Measurements from ENCODE around the gene ITPR1. TPM values are rescaled to one million over a fixed set of nuclear protein-coding genes. Genes with fewer than 3 reads are reported as not detected.

The ITPR1 gene
- total RNA-seq, 1 experiment from 2014 or later: 8.7 TPM

DNA sequence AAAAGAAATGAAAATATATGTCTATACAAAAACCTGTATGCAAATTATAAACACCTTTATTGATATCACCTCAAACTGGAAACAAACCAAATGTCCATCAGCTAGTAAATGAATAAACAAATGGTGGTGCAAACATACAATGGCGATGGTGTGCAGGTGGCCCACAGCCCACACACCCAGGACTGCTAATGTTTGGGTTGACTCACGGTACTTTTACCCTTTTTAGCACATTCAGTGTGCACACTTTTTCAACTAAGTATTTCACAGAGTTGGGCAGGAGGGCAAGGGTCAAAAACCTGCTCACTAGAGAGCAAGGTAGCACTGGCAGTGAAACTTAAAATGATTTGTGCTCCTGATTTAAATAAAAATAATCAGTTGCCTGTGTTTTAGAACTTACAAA is 363.0 kb downstream of the ITPR1 start:
- DNase-seq (ENCODE audit: low read depth, low spot score): no peak
- intact Hi-C loops (cut with micrococcal nuclease; ENCODE audit: unreplicated experiment) (no loop called here), in situ Hi-C loops (cut with HindIII; ENCODE audit: low pct_unique_long_range_greater_than_20kb, low sequenced_read_pairs) (no loop called here)
- peaks cover 2% of the 10 kb centered on the region; the same call in 1 of the 2 replicates for H3K9me3 ChIP-seq (ENCODE audit: control insufficient read depth, insufficient read depth, low read depth, low read length)
- BruUV-seq (replicated peaks): no TSS peak
- ChIA-PET POLR2A (no interaction called here), CTCF (no interaction called here)
- no peaks in the 10 kb centered on the region for H3K36me3 ChIP-seq (ENCODE audit: control insufficient read depth, insufficient read depth, low read length)
- H3K4me1 ChIP-seq (ENCODE audit: control insufficient read depth, insufficient read depth, low read length): no peaks in the 10 kb centered on the region
- H3K4me3 ChIP-seq (ENCODE audit: low read depth in 2 of 2, low read length in 2 of 2): no peak overlapping the region
- H3K27ac ChIP-seq (ENCODE audit: low read length): no peak overlapping the region
- ATAC-seq: no peak
- H3K27me3 ChIP-seq (ENCODE audit: control insufficient read depth, insufficient read depth, low read length): no peaks in the 10 kb centered on the region
- TF ChIP-seq TCF7L2 (IDR thresholded peaks at IDR 0.05; ENCODE audit: low read depth, low read length) (no peak), CTCF (IDR thresholded peaks at IDR 0.05) (no peak), POLR2AphosphoS5 (IDR thresholded peaks at IDR 0.05; ENCODE audit: low read depth, low read length) (no peak), SIN3A (IDR thresholded peaks at IDR 0.05; ENCODE audit: borderline replicate concordance, insufficient read depth, low read depth, low read length) (no peak)
- TF ChIP-seq, protein P1, sequence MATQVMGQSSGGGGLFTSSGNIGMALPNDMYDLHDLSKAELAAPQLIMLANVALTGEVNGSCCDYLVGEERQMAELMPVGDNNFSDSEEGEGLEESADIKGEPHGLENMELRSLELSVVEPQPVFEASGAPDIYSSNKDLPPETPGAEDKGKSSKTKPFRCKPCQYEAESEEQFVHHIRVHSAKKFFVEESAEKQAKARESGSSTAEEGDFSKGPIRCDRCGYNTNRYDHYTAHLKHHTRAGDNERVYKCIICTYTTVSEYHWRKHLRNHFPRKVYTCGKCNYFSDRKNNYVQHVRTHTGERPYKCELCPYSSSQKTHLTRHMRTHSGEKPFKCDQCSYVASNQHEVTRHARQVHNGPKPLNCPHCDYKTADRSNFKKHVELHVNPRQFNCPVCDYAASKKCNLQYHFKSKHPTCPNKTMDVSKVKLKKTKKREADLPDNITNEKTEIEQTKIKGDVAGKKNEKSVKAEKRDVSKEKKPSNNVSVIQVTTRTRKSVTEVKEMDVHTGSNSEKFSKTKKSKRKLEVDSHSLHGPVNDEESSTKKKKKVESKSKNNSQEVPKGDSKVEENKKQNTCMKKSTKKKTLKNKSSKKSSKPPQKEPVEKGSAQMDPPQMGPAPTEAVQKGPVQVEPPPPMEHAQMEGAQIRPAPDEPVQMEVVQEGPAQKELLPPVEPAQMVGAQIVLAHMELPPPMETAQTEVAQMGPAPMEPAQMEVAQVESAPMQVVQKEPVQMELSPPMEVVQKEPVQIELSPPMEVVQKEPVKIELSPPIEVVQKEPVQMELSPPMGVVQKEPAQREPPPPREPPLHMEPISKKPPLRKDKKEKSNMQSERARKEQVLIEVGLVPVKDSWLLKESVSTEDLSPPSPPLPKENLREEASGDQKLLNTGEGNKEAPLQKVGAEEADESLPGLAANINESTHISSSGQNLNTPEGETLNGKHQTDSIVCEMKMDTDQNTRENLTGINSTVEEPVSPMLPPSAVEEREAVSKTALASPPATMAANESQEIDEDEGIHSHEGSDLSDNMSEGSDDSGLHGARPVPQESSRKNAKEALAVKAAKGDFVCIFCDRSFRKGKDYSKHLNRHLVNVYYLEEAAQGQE (IDR thresholded peaks at IDR 0.05; ENCODE audit: insufficient read depth in 1 of 2, low read depth in 2 of 2, low read length in 1 of 2): no peak

GRCh38 chr3:4856564-4856963 is 363.4 kb downstream of the ITPR1 start:
- intact Hi-C loops (cut with micrococcal nuclease; ENCODE audit: unreplicated experiment): no loop called here
- H3K4me3 ChIP-seq (ENCODE audit: low read depth in 2 of 2, low read length in 2 of 2): no peak overlapping the region
- ATAC-seq: no peak
- BruUV-seq (replicated peaks): no TSS peak
- H3K36me3 ChIP-seq (ENCODE audit: control insufficient read depth, insufficient read depth, low read length): no peaks in the 10 kb centered on the region
- ChIA-PET CTCF (no interaction called here), POLR2A (no interaction called here)
- H3K27me3 ChIP-seq (ENCODE audit: control insufficient read depth, insufficient read depth, low read length): no peaks in the 10 kb centered on the region
- in situ Hi-C loops (cut with HindIII; ENCODE audit: low pct_unique_long_range_greater_than_20kb, low sequenced_read_pairs): no loop called here
- no peak for DNase-seq (ENCODE audit: low read depth, low spot score)
- H3K9me3 ChIP-seq (ENCODE audit: control insufficient read depth, insufficient read depth, low read depth, low read length): peaks cover 5% of the 10 kb centered on the region; the same call in 1 of the 2 replicates
- no peak for TF ChIP-seq TCF7L2 (IDR thresholded peaks at IDR 0.05; ENCODE audit: low read depth, low read length)
- TF ChIP-seq SIN3A (IDR thresholded peaks at IDR 0.05; ENCODE audit: borderline replicate concordance, insufficient read depth, low read depth, low read length): no peak
- TF ChIP-seq, protein P1 (IDR thresholded peaks at IDR 0.05; ENCODE audit: insufficient read depth in 1 of 2, low read depth in 2 of 2, low read length in 1 of 2): no peak
- no peak for TF ChIP-seq POLR2AphosphoS5 (IDR thresholded peaks at IDR 0.05; ENCODE audit: low read depth, low read length)
- no peak for TF ChIP-seq CTCF (IDR thresholded peaks at IDR 0.05)
- H3K4me1 ChIP-seq (ENCODE audit: control insufficient read depth, insufficient read depth, low read length): no peaks in the 10 kb centered on the region
- no peak overlapping the region for H3K27ac ChIP-seq (ENCODE audit: low read length)

Data from Panc1 (cell line).